DND-41 (cell line): ENCODE measurements around the gene ANKS1A.

Source experiments
- ATAC-seq: fragments of 200-7000 bp; cut with Tn5 transposase; 3 replicates; pipeline ENCODE4 v1.9.1; 2021; ENCODE audit warnings: low read depth; ENCODE audit not compliant: insufficient read depth
- DNase-seq: peaks from one replicate; pipeline ENCODE4 v3.0.0-alpha.2; 2020
- H2AFZ ChIP-seq: 2 replicates; pipeline ENCODE4 v1.6.0; 2012; ENCODE audit warnings: low read depth, low read length
- H3K27ac ChIP-seq: 2 replicates; pipeline ENCODE4 v1.5.1; 2012; ENCODE audit warnings: low read length, inconsistent platforms
- H3K27me3 ChIP-seq: fragments of 200-600 bp; sonication (generic); 2 replicates; pipeline ENCODE4 v1.6.0; 2012; ENCODE audit warnings: low read length, mild to moderate bottlenecking, inconsistent platforms; ENCODE audit not compliant: insufficient read depth, poor library complexity
- H3K36me3 ChIP-seq: 2 replicates; pipeline ENCODE4 v1.5.1; 2012; ENCODE audit warnings: low read length, inconsistent platforms; ENCODE audit not compliant: insufficient read depth
- H3K4me1 ChIP-seq: 2 replicates; pipeline ENCODE4 v1.5.1; 2012; ENCODE audit warnings: mild to moderate bottlenecking, low read length; ENCODE audit not compliant: insufficient read depth
- H3K4me2 ChIP-seq: 2 replicates; pipeline ENCODE4 v1.6.0; 2012; ENCODE audit warnings: mild to moderate bottlenecking, moderate library complexity, low read length, inconsistent platforms; ENCODE audit not compliant: insufficient read depth
- H3K4me3 ChIP-seq, 2 experiments: fragments of 200-600 bp in 1 of 2; shearing (Covaris generic) in 1 of 2; 2 replicates each; pipeline ENCODE4 v1.5.1; 2012 to 2016; ENCODE audit warnings: inconsistent platforms in 2 of 2, low read length in 2 of 2, mild to moderate bottlenecking in 2 of 2, low read depth in 1 of 2, moderate library complexity in 1 of 2
- H3K79me2 ChIP-seq: 2 replicates; pipeline ENCODE4 v1.6.0; 2012; ENCODE audit warnings: low read length, inconsistent platforms; ENCODE audit not compliant: insufficient read depth
- H3K9ac ChIP-seq: 2 replicates; pipeline ENCODE4 v1.6.0; 2012; ENCODE audit warnings: low read depth, mild to moderate bottlenecking, inconsistent platforms, low read length, moderate library complexity
- H3K9me3 ChIP-seq: 2 replicates; pipeline ENCODE4 v1.5.1; 2012; ENCODE audit warnings: low read length, moderate library complexity, mild to moderate bottlenecking, inconsistent platforms; ENCODE audit not compliant: insufficient read depth, severe bottlenecking
- H4K20me1 ChIP-seq: 2 replicates; pipeline ENCODE4 v1.6.0; 2012; ENCODE audit warnings: low read length; ENCODE audit not compliant: insufficient read depth
- EZH2 ChIP-seq: IDR thresholded peaks from 3 replicates; pipeline ENCODE4 v1.6.1; 2012; ENCODE audit warnings: borderline replicate concordance, low read depth, mild to moderate bottlenecking, moderate library complexity, low read length, inconsistent platforms; ENCODE audit not compliant: severe bottlenecking
- TF ChIP-seq, protein P1 (sequence below): IDR thresholded peaks from 2 replicates; pipeline ENCODE4 v1.5.1; 2012; ENCODE audit warnings: borderline replicate concordance, low read length, moderate library complexity, mild to moderate bottlenecking; ENCODE audit not compliant: poor library complexity, severe bottlenecking; ENCODE audit errors: extremely low read depth

Gene ANKS1A

DNA sequence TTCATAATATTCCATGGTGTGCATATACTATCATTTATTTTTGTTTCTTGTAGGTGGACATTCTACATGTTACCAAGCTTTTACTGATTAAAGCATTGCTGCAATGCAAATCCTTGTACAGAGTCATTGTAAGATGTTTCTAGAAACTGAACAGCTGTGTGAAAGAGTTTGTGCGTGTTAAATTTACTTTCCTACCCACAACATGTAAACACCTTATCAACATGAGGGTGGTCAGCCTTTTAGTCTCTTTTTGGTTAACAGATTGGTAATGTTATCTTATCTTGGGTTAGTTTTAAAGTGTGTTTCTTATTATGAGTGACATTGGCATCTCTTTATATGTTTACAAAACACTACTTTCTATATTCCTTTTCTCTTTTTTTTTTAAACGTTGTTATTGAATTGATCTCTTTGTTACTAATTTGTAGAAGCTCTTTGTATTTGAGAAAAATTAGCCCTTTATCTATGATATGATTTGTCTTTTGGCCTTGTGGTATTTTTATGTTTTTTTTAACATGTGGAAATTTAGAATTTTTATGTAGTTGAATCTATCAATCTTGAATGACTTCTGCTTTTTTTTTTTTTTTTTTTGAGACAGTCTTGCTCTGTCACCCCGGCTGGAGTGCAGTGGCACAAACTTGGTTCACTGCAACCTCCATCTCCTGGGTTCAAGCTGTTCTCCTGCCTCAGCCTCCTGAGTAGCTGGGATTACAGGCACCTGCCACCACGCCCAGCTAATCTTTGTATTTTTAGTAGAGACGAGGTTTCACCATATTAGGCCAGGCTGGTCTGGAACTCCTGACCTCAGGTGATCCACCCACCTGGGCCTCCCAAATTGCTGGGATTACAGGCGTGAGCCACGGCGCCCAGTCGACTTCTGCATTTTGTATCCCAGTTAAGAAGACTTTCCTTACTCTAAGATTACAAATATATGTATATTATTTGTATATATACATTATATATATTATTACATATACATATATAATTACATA is 140.0 kb downstream of the ANKS1A start:
- H4K20me1 ChIP-seq: no peaks in the 10 kb centered on the region
- no peaks in the 10 kb centered on the region for H3K79me2 ChIP-seq
- no peaks in the 10 kb centered on the region for H3K27me3 ChIP-seq
- TF ChIP-seq, protein P1, sequence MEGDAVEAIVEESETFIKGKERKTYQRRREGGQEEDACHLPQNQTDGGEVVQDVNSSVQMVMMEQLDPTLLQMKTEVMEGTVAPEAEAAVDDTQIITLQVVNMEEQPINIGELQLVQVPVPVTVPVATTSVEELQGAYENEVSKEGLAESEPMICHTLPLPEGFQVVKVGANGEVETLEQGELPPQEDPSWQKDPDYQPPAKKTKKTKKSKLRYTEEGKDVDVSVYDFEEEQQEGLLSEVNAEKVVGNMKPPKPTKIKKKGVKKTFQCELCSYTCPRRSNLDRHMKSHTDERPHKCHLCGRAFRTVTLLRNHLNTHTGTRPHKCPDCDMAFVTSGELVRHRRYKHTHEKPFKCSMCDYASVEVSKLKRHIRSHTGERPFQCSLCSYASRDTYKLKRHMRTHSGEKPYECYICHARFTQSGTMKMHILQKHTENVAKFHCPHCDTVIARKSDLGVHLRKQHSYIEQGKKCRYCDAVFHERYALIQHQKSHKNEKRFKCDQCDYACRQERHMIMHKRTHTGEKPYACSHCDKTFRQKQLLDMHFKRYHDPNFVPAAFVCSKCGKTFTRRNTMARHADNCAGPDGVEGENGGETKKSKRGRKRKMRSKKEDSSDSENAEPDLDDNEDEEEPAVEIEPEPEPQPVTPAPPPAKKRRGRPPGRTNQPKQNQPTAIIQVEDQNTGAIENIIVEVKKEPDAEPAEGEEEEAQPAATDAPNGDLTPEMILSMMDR: no peak
- TF ChIP-seq EZH2: no peak
- peaks cover 12% of the 10 kb centered on the region; the same call in 1 of the 2 replicates for H3K36me3 ChIP-seq
- ATAC-seq (no peak), DNase-seq (no peak)
- H3K4me2 ChIP-seq: no peak overlapping the region
- H3K4me3 ChIP-seq: no peak overlapping the region
- H3K27ac ChIP-seq: no peak overlapping the region
- H2AFZ ChIP-seq: no peak overlapping the region
- H3K9ac ChIP-seq: no peak overlapping the region
- H3K9me3 ChIP-seq: no peaks in the 10 kb centered on the region
- no peaks in the 10 kb centered on the region for H3K4me1 ChIP-seq

DNA sequence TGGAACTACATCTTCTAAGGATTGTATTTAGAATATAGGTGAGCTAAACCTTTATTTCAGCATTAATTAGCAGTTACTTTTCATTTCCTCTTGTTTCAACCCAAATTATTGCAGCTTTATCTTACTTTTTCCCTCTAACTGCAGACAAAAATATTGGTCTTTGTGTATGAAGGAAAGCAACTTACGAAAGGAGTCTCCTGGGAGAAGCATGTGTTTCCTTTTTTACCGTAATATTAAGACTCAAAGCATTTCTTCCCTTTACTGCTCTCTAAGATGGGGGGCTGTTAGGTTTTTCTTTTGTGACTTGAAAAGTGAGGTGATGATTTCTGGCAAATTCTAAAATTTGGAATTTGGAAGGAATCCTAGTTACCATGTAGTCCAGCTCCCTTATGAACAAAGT is 141.0 kb downstream of the ANKS1A start:
- H3K36me3 ChIP-seq: peaks cover 12% of the 10 kb centered on the region; the same call in 1 of the 2 replicates
- no peak overlapping the region for H3K4me2 ChIP-seq
- H3K9ac ChIP-seq: no peak overlapping the region
- ATAC-seq (no peak), DNase-seq (no peak)
- no peaks in the 10 kb centered on the region for H3K9me3 ChIP-seq
- H4K20me1 ChIP-seq: no peaks in the 10 kb centered on the region
- no peaks in the 10 kb centered on the region for H3K4me1 ChIP-seq
- no peak for TF ChIP-seq EZH2
- TF ChIP-seq, protein P1: no peak
- no peak overlapping the region for H3K4me3 ChIP-seq
- no peaks in the 10 kb centered on the region for H3K79me2 ChIP-seq
- H3K27me3 ChIP-seq: no peaks in the 10 kb centered on the region
- no peak overlapping the region for H3K27ac ChIP-seq
- no peak overlapping the region for H2AFZ ChIP-seq

DNA sequence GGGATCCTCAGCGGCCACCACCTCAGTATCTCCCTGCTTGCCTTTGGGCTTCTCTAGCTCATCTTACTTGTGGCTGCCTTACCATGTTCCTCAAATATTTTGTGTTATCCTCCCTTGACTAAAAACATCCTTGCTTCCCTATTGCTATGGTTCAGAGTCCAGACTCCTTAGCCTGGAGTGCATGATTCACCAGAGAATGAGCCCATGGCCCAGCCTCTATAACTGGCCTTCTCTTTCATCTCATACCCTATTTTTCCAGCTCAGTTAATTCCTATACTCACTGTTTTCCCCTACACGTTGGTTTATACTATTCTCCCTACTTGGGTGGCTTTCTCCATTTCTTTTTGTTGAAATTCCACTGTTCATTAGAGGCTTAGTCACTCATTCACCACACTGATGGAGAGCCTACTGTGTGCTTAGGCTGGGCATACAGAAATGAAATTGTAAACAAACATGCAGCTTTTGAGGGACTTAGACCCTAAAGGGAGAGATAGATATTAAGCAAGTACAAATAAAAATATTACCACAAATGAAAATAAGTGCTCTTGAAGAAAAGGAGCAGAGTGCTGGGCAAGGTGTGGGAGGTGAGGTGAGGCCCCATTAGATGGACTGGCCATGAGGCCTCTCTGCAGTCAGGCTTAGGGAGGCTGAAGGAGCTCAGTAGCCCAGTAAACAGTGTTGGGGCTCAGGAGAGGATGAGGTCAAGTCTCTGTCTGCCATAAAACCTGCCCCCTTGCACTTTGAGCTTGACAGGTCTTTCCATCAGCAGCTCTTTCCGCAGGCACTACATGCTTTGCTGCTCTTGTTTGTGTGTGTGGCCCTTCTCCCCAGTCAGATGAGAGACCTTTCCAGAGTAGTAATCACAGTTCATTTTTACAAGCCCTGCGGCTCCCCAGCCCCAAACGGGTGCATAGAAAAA is 142.8 kb downstream of the ANKS1A start:
- no peaks in the 10 kb centered on the region for H3K9me3 ChIP-seq
- H3K4me3 ChIP-seq: no peak overlapping the region
- H4K20me1 ChIP-seq: no peaks in the 10 kb centered on the region
- H2AFZ ChIP-seq: no peak overlapping the region
- no peak for TF ChIP-seq EZH2
- TF ChIP-seq, protein P1: no peak
- H3K9ac ChIP-seq: no peak overlapping the region
- no peak overlapping the region for H3K27ac ChIP-seq
- DNase-seq (no peak), ATAC-seq (no peak)
- H3K36me3 ChIP-seq: peaks cover 12% of the 10 kb centered on the region; the same call in 1 of the 2 replicates
- no peaks in the 10 kb centered on the region for H3K4me1 ChIP-seq
- H3K79me2 ChIP-seq: no peaks in the 10 kb centered on the region
- no peaks in the 10 kb centered on the region for H3K27me3 ChIP-seq
- no peak overlapping the region for H3K4me2 ChIP-seq
